ENCODE measurements around the gene JOSD1. TPM values are rescaled to one million over a fixed set of nuclear protein-coding genes. Genes with fewer than 3 reads are reported as not detected.
A peak's percentile ranks its signal among the peaks of the same experiment; 100 is the strongest.

JOSD1 gene
- total and polyA plus RNA-seq, 9 donors: 33.6 to 138 (median 48.7) TPM

DNA sequence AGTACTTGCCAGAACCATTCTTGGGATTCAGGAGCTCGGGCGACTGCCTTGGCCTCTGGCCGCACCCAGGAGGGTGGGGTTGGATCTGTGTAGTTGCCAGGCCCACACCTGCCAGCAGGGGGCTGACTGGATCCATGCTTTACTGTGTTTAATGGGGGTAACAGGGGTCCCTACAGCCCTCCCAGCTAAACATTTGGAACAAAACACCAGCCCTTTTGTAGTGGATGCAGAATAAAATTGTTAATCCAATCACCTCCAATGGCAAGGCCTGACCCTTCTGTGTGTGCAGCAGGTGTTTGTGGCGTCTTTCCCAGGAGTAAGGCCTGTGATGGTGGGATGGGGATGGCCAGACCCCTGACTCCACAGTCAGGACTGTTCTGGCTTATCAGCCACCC is 32.6 kb upstream of the JOSD1 start:
- WGBS, 3 donors: 37 to 45% (median 43%) methylated on average over 4 of the region's 4 CpGs
- peak; percentile 56 to 76 (median 68) for DNase-seq

DNA sequence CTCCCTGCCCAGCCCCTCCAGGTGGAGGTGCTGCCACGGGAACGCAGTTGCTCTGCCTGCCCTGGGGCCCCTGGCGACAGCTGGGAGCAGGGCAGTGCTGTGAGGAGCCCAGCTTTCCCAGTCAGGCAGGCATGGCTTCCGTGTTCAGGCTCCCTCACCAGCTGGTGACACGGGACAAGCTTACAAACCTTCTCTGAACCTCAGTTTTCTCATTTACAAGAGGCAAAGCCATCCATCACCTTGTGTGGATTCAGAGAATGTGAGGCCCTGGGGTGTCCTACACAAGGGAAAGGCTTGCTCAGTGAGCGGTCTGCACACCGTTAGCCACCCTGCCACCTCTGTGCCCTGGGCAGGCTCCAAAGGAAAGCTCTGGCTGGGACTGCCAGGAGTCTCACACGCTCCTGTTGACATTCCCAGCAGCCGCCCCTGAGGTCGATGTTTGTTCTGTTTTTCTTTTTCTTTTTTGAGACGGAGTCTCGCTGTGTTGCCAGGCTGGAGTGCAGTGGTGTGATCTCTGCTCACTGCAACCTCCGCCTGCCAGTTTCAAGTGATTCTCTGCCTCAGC is 31.6 kb upstream of the JOSD1 start:
- no peaks in the 10 kb centered on the region for H3K9me3 ChIP-seq
- 40 to 51% (median 48%) methylated on average over 13 of the region's 13 CpGs for WGBS, 3 donors
- H3K4me1 ChIP-seq (ENCODE audit: insufficient read depth): peaks cover 20% of the 10 kb centered on the region
- H3K27ac ChIP-seq: peak overlapping the region; percentile 58 to 71
- DNase-seq: peak in 2 of 5 donors; percentile 31 to 61
- no peak overlapping the region for H3K4me3 ChIP-seq
- TF ChIP-seq EP300 (IDR thresholded peaks at IDR 0.05) (no peak), CTCF (IDR thresholded peaks at IDR 0.05) (no peak), POLR2A (IDR thresholded peaks at IDR 0.05) (no peak)
- no peaks in the 10 kb centered on the region for H3K36me3 ChIP-seq
- no peaks in the 10 kb centered on the region for H3K27me3 ChIP-seq
- intact Hi-C loops (cut with DNase I): no loop called here

More for the DNA sequence above, 32.6 kb upstream of the JOSD1 start:
- no peaks in the 10 kb centered on the region for H3K36me3 ChIP-seq
- peak overlapping the region; percentile 58 to 71 for H3K27ac ChIP-seq
- no peaks in the 10 kb centered on the region for H3K27me3 ChIP-seq
- H3K4me1 ChIP-seq (ENCODE audit: insufficient read depth): peaks cover 20% of the 10 kb centered on the region
- H3K9me3 ChIP-seq: no peaks in the 10 kb centered on the region
- no peak for TF ChIP-seq POLR2A (IDR thresholded peaks at IDR 0.05)
- peak in 2 of 3 donors; percentile 52 to 64 for TF ChIP-seq CTCF (IDR thresholded peaks at IDR 0.05)
- no peak for TF ChIP-seq EP300 (IDR thresholded peaks at IDR 0.05)
- H3K4me3 ChIP-seq: no peak overlapping the region
- intact Hi-C loops (cut with DNase I): no loop called here

- Histone ChIP-seq H3K9me3 (no peaks in the 10 kb centered on the region), H3K36me3 (no peaks in the 10 kb centered on the region), H3K4me1 (ENCODE audit: insufficient read depth) (peaks cover 20% of the 10 kb centered on the region), H3K27ac (peak overlapping the region in 1 of 2 donors; percentile 71), H3K4me3 (no peak overlapping the region), H3K27me3 (no peaks in the 10 kb centered on the region)
- DNase-seq: peak in 2 of 5 donors; percentile 15 to 39
- intact Hi-C loops (cut with DNase I): no loop called here
- TF ChIP-seq POLR2A (IDR thresholded peaks at IDR 0.05) (no peak), CTCF (IDR thresholded peaks at IDR 0.05) (no peak), EP300 (IDR thresholded peaks at IDR 0.05) (no peak)
- 72 to 80% (median 78%) methylated on average over 6 of the region's 6 CpGs for WGBS, 3 donors
These were observed 31.0 kb upstream of the JOSD1 start for GRCh38 chr22:38731703-38732161.

DNA sequence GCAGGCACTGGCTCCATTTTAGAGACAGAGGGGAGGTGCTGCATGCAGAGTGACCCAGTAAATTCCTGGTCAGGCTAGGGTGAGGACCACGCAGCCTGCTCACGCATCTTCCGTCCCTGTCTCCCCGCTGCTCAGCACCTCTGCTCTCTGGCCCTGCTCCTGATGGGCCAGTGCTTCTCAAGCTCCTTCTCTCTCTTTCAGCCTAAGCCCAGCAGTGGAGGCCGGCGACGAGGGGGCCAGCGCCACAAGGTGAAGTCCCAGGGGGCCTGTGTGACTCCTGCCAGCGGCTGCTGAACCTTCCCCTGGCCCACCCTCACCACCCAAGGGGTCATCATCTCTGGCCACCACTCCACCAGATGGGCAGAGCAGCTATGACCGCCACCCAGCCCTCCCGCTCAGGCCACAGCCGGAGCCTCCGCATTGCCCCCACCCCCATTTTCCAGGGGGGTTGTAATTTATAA is 29.7 kb upstream of the JOSD1 start:
- H3K9me3 ChIP-seq: no peaks in the 10 kb centered on the region
- no peaks in the 10 kb centered on the region for H3K27me3 ChIP-seq
- H3K4me3 ChIP-seq: no peak overlapping the region
- peaks cover 20% of the 10 kb centered on the region for H3K4me1 ChIP-seq (ENCODE audit: insufficient read depth)
- H3K27ac ChIP-seq: no peak overlapping the region
- TF ChIP-seq POLR2A (IDR thresholded peaks at IDR 0.05) (no peak), CTCF (IDR thresholded peaks at IDR 0.05) (no peak), EP300 (IDR thresholded peaks at IDR 0.05) (no peak)
- intact Hi-C loops (cut with DNase I): no loop called here
- DNase-seq: peak in 2 of 5 donors; percentile 23 to 38
- 85 to 88% (median 88%) methylated on average over 13 of the region's 13 CpGs for WGBS, 3 donors
- H3K36me3 ChIP-seq: no peaks in the 10 kb centered on the region
